Calu3 (cell line): ENCODE results near the gene MAMLD1. TPM values are rescaled to one million over a fixed set of nuclear protein-coding genes. Genes with fewer than 3 reads are reported as not detected.

ENCODE experiments used
- BruUV-seq: library from RNA; stranded (reverse); fragments of 400-500 nt; replicated peaks from 2 replicates; lab custom pipeline; 2021; lab: Mats Ljungman, UMichigan
- CTCF ChIA-PET: fragments of 300-600 bp; sonication (Branson Sonifier 250); formaldehyde crosslinking; loops from one replicate; lab custom pipeline; 2022; ENCODE audit warnings: antibody characterized with exemption; lab: Charles Lee
- DNase-seq: peaks from one replicate; pipeline ENCODE4 v3.0.0; 2022
- H3K27ac Mint-ChIP-seq: one replicate; pipeline ENCODE4 v1.8.0; 2022; ENCODE audit warnings: mixed read lengths; ENCODE audit not compliant: unreplicated experiment
- H3K27me3 Mint-ChIP-seq: one replicate; pipeline ENCODE4 v1.8.0; 2022; ENCODE audit warnings: mixed read lengths; ENCODE audit not compliant: unreplicated experiment
- H3K36me3 Mint-ChIP-seq: one replicate; pipeline ENCODE4 v1.8.0; 2022; ENCODE audit warnings: mild to moderate bottlenecking, moderate library complexity, mixed read lengths; ENCODE audit not compliant: insufficient read depth, unreplicated experiment
- H3K4me1 Mint-ChIP-seq: one replicate; pipeline ENCODE4 v1.8.0; 2022; ENCODE audit warnings: mild to moderate bottlenecking, low read depth, mixed read lengths; ENCODE audit not compliant: unreplicated experiment
- H3K4me3 Mint-ChIP-seq: one replicate; pipeline ENCODE4 v1.8.0; 2022; ENCODE audit warnings: mild to moderate bottlenecking, low read depth, moderate library complexity, mixed read lengths; ENCODE audit not compliant: unreplicated experiment
- H3K9me3 Mint-ChIP-seq: one replicate; pipeline ENCODE4 v1.8.0; 2022; ENCODE audit warnings: low read depth, mixed read lengths; ENCODE audit not compliant: unreplicated experiment
- intact Hi-C: fragments of 100-400 bp; cut with micrococcal nuclease; formaldehyde crosslinking; loops from one replicate; pipeline ENCODE4 v1.10.0; 2022; ENCODE audit not compliant: unreplicated experiment
- total RNA-seq: library from RNA; stranded (reverse); gene quantifications from 2 replicates; pipeline ENCODE4 v1.2.3, GENCODE V29; 2022
- TF ChIP-seq, protein P1 (sequence below): fragments of 200-600 bp; IDR thresholded peaks from one replicate; pipeline ENCODE4 v1.8.0; 2022; ENCODE audit warnings: antibody characterized with exemption; ENCODE audit not compliant: unreplicated experiment

The MAMLD1 gene
- total RNA-seq, 1 experiment from 2014 or later = 8.8 TPM

DNA sequence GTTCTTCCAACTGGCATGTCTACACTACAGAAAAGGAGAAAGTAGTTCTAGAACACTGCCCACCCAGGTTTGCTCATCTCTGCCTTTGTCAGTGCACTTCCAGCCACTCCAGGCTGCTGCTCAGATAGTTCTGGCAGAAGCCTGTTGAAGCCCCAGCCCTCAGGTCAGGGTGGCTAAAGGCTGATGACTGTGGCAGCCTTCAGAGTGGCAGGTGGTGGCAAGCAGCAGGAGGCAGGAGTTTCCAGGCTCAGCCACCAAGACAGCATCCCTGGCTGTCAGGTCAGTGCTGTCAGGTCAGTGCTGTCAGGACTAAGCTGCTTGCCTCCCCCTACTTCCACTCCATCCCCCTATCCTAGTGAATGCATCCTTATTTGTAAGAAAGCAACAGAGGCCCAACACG lies 100.4 kb downstream of the MAMLD1 start:
- Mint-ChIP-seq H3K36me3 (no peaks in the 10 kb centered on the region), H3K27me3 (no peaks in the 10 kb centered on the region), H3K9me3 (no peaks in the 10 kb centered on the region), H3K4me3 (no peak overlapping the region), H3K27ac (no peak overlapping the region), H3K4me1 (no peaks in the 10 kb centered on the region)
- intact Hi-C loops = no loop called here
- CTCF ChIA-PET = no interaction called here
- no peak for DNase-seq
- TF ChIP-seq, protein P1, sequence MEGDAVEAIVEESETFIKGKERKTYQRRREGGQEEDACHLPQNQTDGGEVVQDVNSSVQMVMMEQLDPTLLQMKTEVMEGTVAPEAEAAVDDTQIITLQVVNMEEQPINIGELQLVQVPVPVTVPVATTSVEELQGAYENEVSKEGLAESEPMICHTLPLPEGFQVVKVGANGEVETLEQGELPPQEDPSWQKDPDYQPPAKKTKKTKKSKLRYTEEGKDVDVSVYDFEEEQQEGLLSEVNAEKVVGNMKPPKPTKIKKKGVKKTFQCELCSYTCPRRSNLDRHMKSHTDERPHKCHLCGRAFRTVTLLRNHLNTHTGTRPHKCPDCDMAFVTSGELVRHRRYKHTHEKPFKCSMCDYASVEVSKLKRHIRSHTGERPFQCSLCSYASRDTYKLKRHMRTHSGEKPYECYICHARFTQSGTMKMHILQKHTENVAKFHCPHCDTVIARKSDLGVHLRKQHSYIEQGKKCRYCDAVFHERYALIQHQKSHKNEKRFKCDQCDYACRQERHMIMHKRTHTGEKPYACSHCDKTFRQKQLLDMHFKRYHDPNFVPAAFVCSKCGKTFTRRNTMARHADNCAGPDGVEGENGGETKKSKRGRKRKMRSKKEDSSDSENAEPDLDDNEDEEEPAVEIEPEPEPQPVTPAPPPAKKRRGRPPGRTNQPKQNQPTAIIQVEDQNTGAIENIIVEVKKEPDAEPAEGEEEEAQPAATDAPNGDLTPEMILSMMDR = no peak
- BruUV-seq = no TSS peak

DNA sequence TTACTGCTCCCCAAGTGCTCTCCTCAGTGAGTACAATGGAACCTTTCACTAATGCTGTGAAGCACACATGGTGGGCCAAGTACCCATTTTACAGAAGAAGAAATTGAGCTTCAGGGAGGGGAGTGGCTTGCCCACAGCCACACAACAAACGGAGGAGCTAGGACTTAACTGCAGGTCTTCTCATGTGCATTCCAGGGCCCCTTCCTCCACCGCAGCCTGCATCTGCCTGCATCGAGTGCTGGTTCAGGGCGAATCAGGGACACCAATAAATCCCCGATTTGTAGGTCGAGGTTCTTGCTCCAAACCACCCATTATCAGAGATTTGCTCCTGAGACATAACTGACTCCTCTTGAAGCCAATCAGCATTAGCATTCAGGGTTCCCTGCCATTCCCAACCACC lies 100.9 kb downstream of the MAMLD1 start:
- Mint-ChIP-seq H3K4me3 (no peak overlapping the region), H3K4me1 (no peaks in the 10 kb centered on the region), H3K9me3 (no peaks in the 10 kb centered on the region), H3K27me3 (no peaks in the 10 kb centered on the region), H3K36me3 (no peaks in the 10 kb centered on the region), H3K27ac (no peak overlapping the region)
- TF ChIP-seq, protein P1 = no peak
- CTCF ChIA-PET = no interaction called here
- intact Hi-C loops = no loop called here
- no TSS peak for BruUV-seq
- no peak for DNase-seq

- no TSS peak for BruUV-seq
- CTCF ChIA-PET = no interaction called here
- Mint-ChIP-seq H3K4me3 (no peak overlapping the region), H3K27me3 (no peaks in the 10 kb centered on the region), H3K36me3 (no peaks in the 10 kb centered on the region), H3K4me1 (no peaks in the 10 kb centered on the region), H3K9me3 (no peaks in the 10 kb centered on the region), H3K27ac (no peak overlapping the region)
- DNase-seq = no peak
- TF ChIP-seq, protein P1 = no peak
- intact Hi-C loops = no loop called here
Measured at GRCh38 chrX:150465326-150465725, 102.2 kb downstream of the MAMLD1 start.

- H3K4me1 Mint-ChIP-seq = no peaks in the 10 kb centered on the region
- no peaks in the 10 kb centered on the region for H3K27me3 Mint-ChIP-seq
- H3K36me3 Mint-ChIP-seq = no peaks in the 10 kb centered on the region
- TF ChIP-seq, protein P1 = no peak
- no peak for DNase-seq
- no peaks in the 10 kb centered on the region for H3K9me3 Mint-ChIP-seq
- intact Hi-C loops = no loop called here
- CTCF ChIA-PET = no interaction called here
- H3K4me3 Mint-ChIP-seq = no peak overlapping the region
- no TSS peak for BruUV-seq
- H3K27ac Mint-ChIP-seq = no peak overlapping the region
Measured at GRCh38 chrX:150465881-150466775, 103.0 kb downstream of the MAMLD1 start.
